ENCODE results near the gene MEGF11. TPM values are rescaled to one million over a fixed set of nuclear protein-coding genes. Genes with fewer than 3 reads are reported as not detected.

Gene MEGF11
- total RNA-seq, 2 experiments from 2014 or later: 0.05 TPM; not detected in 1

- Mint-ChIP-seq H3K9me3 (no peaks in the 10 kb centered on the region), H3K27me3 (ENCODE audit: low read depth) (no peaks in the 10 kb centered on the region), H3K4me1 (ENCODE audit: low read depth) (no peaks in the 10 kb centered on the region), H3K36me3 (ENCODE audit: low read depth) (no peaks in the 10 kb centered on the region), H3K27ac (no peak overlapping the region), H3K4me3 (no peak overlapping the region)
- intact Hi-C loops (cut with micrococcal nuclease): no loop called here
- CTCF ChIA-PET: no interaction called here
- DNase-seq: peak; percentile 42
These were observed 19.8 kb downstream of the MEGF11 start for GRCh38 chr15:66233487-66234415.

- no peak for DNase-seq
- Mint-ChIP-seq H3K36me3 (ENCODE audit: low read depth) (no peaks in the 10 kb centered on the region), H3K27ac (no peak overlapping the region), H3K27me3 (ENCODE audit: low read depth) (no peaks in the 10 kb centered on the region), H3K4me1 (ENCODE audit: low read depth) (no peaks in the 10 kb centered on the region), H3K9me3 (no peaks in the 10 kb centered on the region), H3K4me3 (no peak overlapping the region)
- intact Hi-C loops (cut with micrococcal nuclease): no loop called here
- CTCF ChIA-PET: no interaction called here
These were observed 21.3 kb downstream of the MEGF11 start for GRCh38 chr15:66232267-66232625.

- Mint-ChIP-seq H3K27ac (no peak overlapping the region), H3K4me3 (no peak overlapping the region), H3K27me3 (ENCODE audit: low read depth) (no peaks in the 10 kb centered on the region), H3K36me3 (ENCODE audit: low read depth) (no peaks in the 10 kb centered on the region), H3K9me3 (no peaks in the 10 kb centered on the region), H3K4me1 (ENCODE audit: low read depth) (no peaks in the 10 kb centered on the region)
- CTCF ChIA-PET: no interaction called here
- DNase-seq: no peak
- intact Hi-C loops (cut with micrococcal nuclease): no loop called here
These were observed 21.9 kb downstream of the MEGF11 start for GRCh38 chr15:66231394-66232266.

GRCh38 chr15:66229790-66230465, 23.6 kb downstream of the MEGF11 start:
- Mint-ChIP-seq H3K9me3 (no peaks in the 10 kb centered on the region), H3K27me3 (ENCODE audit: low read depth) (no peaks in the 10 kb centered on the region), H3K4me1 (ENCODE audit: low read depth) (no peaks in the 10 kb centered on the region), H3K27ac (no peak overlapping the region), H3K4me3 (no peak overlapping the region), H3K36me3 (ENCODE audit: low read depth) (no peaks in the 10 kb centered on the region)
- no peak for DNase-seq
- intact Hi-C loops (cut with micrococcal nuclease): no loop called here
- CTCF ChIA-PET: interaction anchor here (1.2 kb wide), 1 partner anchor 58 kb away, joined by 3 read pairs; no protein-coding TSS in a partner anchor

- no peaks in the 10 kb centered on the region for H3K4me1 Mint-ChIP-seq (ENCODE audit: low read depth)
- DNase-seq: no peak
- H3K27me3 Mint-ChIP-seq (ENCODE audit: low read depth): no peaks in the 10 kb centered on the region
- no peaks in the 10 kb centered on the region for H3K9me3 Mint-ChIP-seq
- intact Hi-C loops (cut with micrococcal nuclease): no loop called here
- no peaks in the 10 kb centered on the region for H3K36me3 Mint-ChIP-seq (ENCODE audit: low read depth)
- no peak overlapping the region for H3K4me3 Mint-ChIP-seq
- H3K27ac Mint-ChIP-seq: no peak overlapping the region
- CTCF ChIA-PET: interaction anchor here (0.6 to 1.2 kb wide), 2 partner anchors 59 to 1514 kb away, joined by 3 read pairs; no protein-coding TSS in a partner anchor
These were observed 24.5 kb downstream of the MEGF11 start for GRCh38 chr15:66228807-66229735.

- intact Hi-C loops (cut with micrococcal nuclease): no loop called here
- Mint-ChIP-seq H3K27ac (no peak overlapping the region), H3K4me3 (no peak overlapping the region), H3K27me3 (ENCODE audit: low read depth) (no peaks in the 10 kb centered on the region), H3K4me1 (ENCODE audit: low read depth) (no peaks in the 10 kb centered on the region), H3K9me3 (no peaks in the 10 kb centered on the region), H3K36me3 (ENCODE audit: low read depth) (no peaks in the 10 kb centered on the region)
- DNase-seq: no peak
- CTCF ChIA-PET: no interaction called here
These were observed 26.8 kb downstream of the MEGF11 start for GRCh38 chr15:66226736-66227135.

GRCh38 chr15:66225656-66226274, 27.8 kb downstream of the MEGF11 start:
- H3K4me1 Mint-ChIP-seq (ENCODE audit: low read depth): no peaks in the 10 kb centered on the region
- peaks cover 3% of the 10 kb centered on the region for H3K27me3 Mint-ChIP-seq (ENCODE audit: low read depth)
- CTCF ChIA-PET: no interaction called here
- intact Hi-C loops (cut with micrococcal nuclease): no loop called here
- H3K4me3 Mint-ChIP-seq: no peak overlapping the region
- H3K36me3 Mint-ChIP-seq (ENCODE audit: low read depth): no peaks in the 10 kb centered on the region
- no peak for DNase-seq
- no peak overlapping the region for H3K27ac Mint-ChIP-seq
- no peaks in the 10 kb centered on the region for H3K9me3 Mint-ChIP-seq

GRCh38 chr15:66224946-66225345, 28.6 kb downstream of the MEGF11 start:
- intact Hi-C loops (cut with micrococcal nuclease): no loop called here
- no peak for DNase-seq
- no peak overlapping the region for H3K27ac Mint-ChIP-seq
- no peaks in the 10 kb centered on the region for H3K36me3 Mint-ChIP-seq (ENCODE audit: low read depth)
- CTCF ChIA-PET: no interaction called here
- H3K27me3 Mint-ChIP-seq (ENCODE audit: low read depth): peaks cover 5% of the 10 kb centered on the region
- no peak overlapping the region for H3K4me3 Mint-ChIP-seq
- no peaks in the 10 kb centered on the region for H3K4me1 Mint-ChIP-seq (ENCODE audit: low read depth)
- H3K9me3 Mint-ChIP-seq: no peaks in the 10 kb centered on the region

GRCh38 chr15:66222273-66223198, 31.0 kb downstream of the MEGF11 start:
- intact Hi-C loops (cut with micrococcal nuclease): no loop called here
- Mint-ChIP-seq H3K4me3 (no peak overlapping the region), H3K27me3 (ENCODE audit: low read depth) (peaks cover 5% of the 10 kb centered on the region), H3K4me1 (ENCODE audit: low read depth) (no peaks in the 10 kb centered on the region), H3K9me3 (no peaks in the 10 kb centered on the region), H3K36me3 (ENCODE audit: low read depth) (no peaks in the 10 kb centered on the region), H3K27ac (no peak overlapping the region)
- CTCF ChIA-PET: interaction anchor here (0.7 to 1.1 kb wide), 2 partner anchors 63 to 1703 kb away, joined by 3 read pairs; no protein-coding TSS in a partner anchor
- DNase-seq: no peak

GRCh38 chr15:66221126-66221525, 32.4 kb downstream of the MEGF11 start:
- CTCF ChIA-PET: interaction anchor here (0.5 to 0.6 kb wide), 2 partner anchors 133 to 140 kb away, joined by 3 read pairs; no protein-coding TSS in a partner anchor
- intact Hi-C loops (cut with micrococcal nuclease): no loop called here
- no peaks in the 10 kb centered on the region for H3K4me1 Mint-ChIP-seq (ENCODE audit: low read depth)
- H3K27me3 Mint-ChIP-seq (ENCODE audit: low read depth): peaks cover 5% of the 10 kb centered on the region
- H3K9me3 Mint-ChIP-seq: no peaks in the 10 kb centered on the region
- H3K27ac Mint-ChIP-seq: no peak overlapping the region
- no peaks in the 10 kb centered on the region for H3K36me3 Mint-ChIP-seq (ENCODE audit: low read depth)
- DNase-seq: no peak
- no peak overlapping the region for H3K4me3 Mint-ChIP-seq
